HepG2 (cell line): Measurements from ENCODE around the gene PPP1R18. TPM values are rescaled to one million over a fixed set of nuclear protein-coding genes. Genes with fewer than 3 reads are reported as not detected.
A peak's percentile ranks its signal among the peaks of the same experiment; 100 is the strongest.
"Not testable (repeated sequence)": the region's sequence is repeated elsewhere in the genome, so short reads cannot be mapped to it uniquely, and the experiment has no call there.

ENCODE experiments used
- ATAC-seq: fragments of 200-7000 bp; cut with Tn5 transposase; 3 replicates; pipeline ENCODE4 v1.9.1; 2020; ENCODE audit warnings: mild to moderate bottlenecking, moderate library complexity
- BruUV-seq: library from RNA; stranded (reverse); fragments of 400-500 nt; replicated peaks from 2 replicates; lab custom pipeline; 2021; lab: Mats Ljungman, UMichigan
- CTCF ChIA-PET: fragments of 300-600 bp; formaldehyde crosslinking; extraction: SDS; loops from one replicate; lab custom pipeline; 2021; ENCODE audit warnings: low total read pairs, inconsistent platforms, low intra/inter-chr PET ratio; lab: Yijun Ruan, JAX
- POLR2A ChIA-PET: fragments of 350-600 bp; sonication (Branson Sonifier 250); formaldehyde crosslinking; loops from one replicate; lab custom pipeline; 2020; ENCODE audit warnings: antibody characterized with exemption, inconsistent platforms; lab: Yijun Ruan, JAX
- DNase-seq: peaks from one replicate; pipeline ENCODE4 v3.0.0-alpha.2; 2015; ENCODE audit warnings: low spot score
- FAIRE-seq: peaks from 3 replicates; lab custom pipeline; 2011; peaks lifted over from hg19 to GRCh38; lab: Jason Lieb, UNC
- H2AFZ ChIP-seq: one replicate; pipeline ENCODE4 v1.6.1; 2011; ENCODE audit warnings: low read length, inconsistent platforms
- H3K27ac ChIP-seq: fragments of 300-600 bp; 3 replicates; pipeline ENCODE4 v1.8.0; 2011; ENCODE audit warnings: mixed run types, mild to moderate bottlenecking, mixed read lengths, low read length, inconsistent platforms; ENCODE audit not compliant: insufficient read depth; ENCODE audit errors: extremely low read length
- H3K27me3 ChIP-seq, 2 experiments: fragments of 200-600 bp in 1 of 2; 2 replicates in 1 of 2; 3 replicates in 1 of 2; pipeline versions ENCODE4 v1.6.0 to v1.8.0; 2011; ENCODE audit warnings: low read length in 2 of 2, mild to moderate bottlenecking in 2 of 2, moderate library complexity in 2 of 2, inconsistent platforms in 1 of 2; ENCODE audit not compliant: insufficient read depth in 2 of 2, control insufficient read depth in 1 of 2
- H3K36me3 ChIP-seq, 2 experiments: fragments of 200-600 bp in 1 of 2; replicated peaks in 1 of 2; 2 replicates in 1 of 2; 3 replicates in 1 of 2; pipeline versions ENCODE4 v1.5.1 to v1.8.0; 2011; ENCODE audit warnings: low read length in 2 of 2, inconsistent platforms in 1 of 2; ENCODE audit not compliant: insufficient read depth in 2 of 2, control insufficient read depth in 1 of 2
- H3K4me1 ChIP-seq: 2 replicates; pipeline ENCODE4 v1.5.1; 2012; ENCODE audit warnings: low read length, inconsistent platforms; ENCODE audit not compliant: insufficient read depth
- H3K4me2 ChIP-seq: 2 replicates; pipeline ENCODE4 v1.6.0; 2011; ENCODE audit warnings: low read depth, low read length, inconsistent platforms
- H3K4me3 ChIP-seq, 3 experiments: fragments of 200-600 bp in 1 of 3; sonication (generic), shearing (Covaris generic) in 1 of 3; replicated peaks in 1 of 3; 2 replicates each; pipeline ENCODE4 v1.5.1; 2011 to 2016; ENCODE audit warnings: low read length in 3 of 3, inconsistent platforms in 2 of 3, low read depth in 2 of 3, mild to moderate bottlenecking in 2 of 3, control low read depth in 1 of 3, mixed read lengths in 1 of 3; ENCODE audit not compliant: insufficient read depth in 1 of 3
- H3K79me2 ChIP-seq: one replicate; pipeline ENCODE4 v1.6.1; 2011; ENCODE audit warnings: low read length, inconsistent platforms; ENCODE audit not compliant: insufficient read depth
- H3K9ac ChIP-seq: 2 replicates; pipeline ENCODE4 v1.6.0; 2011; ENCODE audit warnings: mild to moderate bottlenecking, low read depth, low read length, inconsistent platforms; ENCODE audit not compliant: insufficient read depth
- H3K9me3 ChIP-seq: 2 replicates; pipeline ENCODE4 v1.5.1; 2012; ENCODE audit warnings: mild to moderate bottlenecking, low read length
- H4K20me1 ChIP-seq: 2 replicates; pipeline ENCODE4 v1.6.0; 2011; ENCODE audit warnings: inconsistent platforms, mild to moderate bottlenecking, low read length, moderate library complexity; ENCODE audit not compliant: insufficient read depth
- SAFB2 ChIP-seq: sonication (generic); formaldehyde crosslinking; IDR thresholded peaks from 2 replicates; pipeline ENCODE4 v1.5.1; 2020; ENCODE audit warnings: missing genetic modification reagents, low read depth, mild to moderate bottlenecking, borderline replicate concordance
- STAG1 ChIP-seq: sonication (generic); formaldehyde crosslinking; IDR thresholded peaks from 2 replicates; pipeline ENCODE4 v1.4.0; 2020; ENCODE audit warnings: missing genetic modification reagents
- TBX3 ChIP-seq: fragments of 450-650 bp; IDR thresholded peaks from 2 replicates; pipeline ENCODE4 v1.6.1; 2017; ENCODE audit warnings: antibody characterized with exemption, mild to moderate bottlenecking, inconsistent platforms, borderline replicate concordance
- ZC3H13 ChIP-seq: sonication (generic); formaldehyde crosslinking; IDR thresholded peaks from 2 replicates; pipeline ENCODE4 v1.8.1; 2023; ENCODE audit warnings: mild to moderate bottlenecking, missing genetic modification reagents, moderate library complexity
- ZFX ChIP-seq: sonication (generic); formaldehyde crosslinking; IDR thresholded peaks from 2 replicates; pipeline ENCODE4 v1.4.0; 2020; ENCODE audit warnings: mild to moderate bottlenecking, low read depth, missing genetic modification reagents, moderate library complexity
- ZKSCAN1 ChIP-seq: fragments of 150-350 bp; IDR thresholded peaks from 2 replicates; pipeline ENCODE4 v1.6.1; 2014; ENCODE audit warnings: low read length
- ZNF619 ChIP-seq: sonication (generic); formaldehyde crosslinking; IDR thresholded peaks from 2 replicates; pipeline ENCODE4 v1.4.0; 2020; ENCODE audit warnings: mild to moderate bottlenecking, missing genetic modification reagents
- WGBS: methylation state at CpG from one replicate; pipeline ENCODE4 v1.1.6; 2017; ENCODE audit warnings: low lambda C conversion rate; 5-methylcytosine and 5-hydroxymethylcytosine counted together
- in situ Hi-C: cut with HindIII; loops from 2 replicates; pipeline ENCODE4 v1.10.0; 2017; ENCODE audit warnings: low pct_unique_long_range_greater_than_20kb; ENCODE audit not compliant: extremely low pct_ligation_motif_present
- intact Hi-C: fragments of 100-400 bp; cut with micrococcal nuclease; formaldehyde crosslinking; loops from one replicate; pipeline ENCODE4 v1.10.0; 2022; ENCODE audit not compliant: unreplicated experiment
- polyA plus RNA-seq, 8 experiments: library from polyadenylated mRNA; depleted of rRNA in 3 of 8; stranded (reverse) in 7 of 8; unstranded in 1 of 8; fragments of >200 nt; fragmentation: Illumina TruSeq in 4 of 8; extraction: Trizol in 4 of 8; gene quantifications; 2 replicates each; pipeline versions ENCODE4 v1.2.1 to v1.2.3, GENCODE V29; 2011 to 2016; ENCODE audit warnings: low read depth in 4 of 8, missing spikeins in 1 of 8, mixed read lengths in 1 of 8; ENCODE audit not compliant: insufficient read depth in 1 of 8
- total RNA-seq, 5 experiments: library from RNA; depleted of rRNA; stranded (reverse); fragments of >200 nt; fragmentation: Illumina TruSeq; extraction: Trizol; gene quantifications; 2 replicates each; pipeline ENCODE4 v1.2.3, GENCODE V29; 2016; ENCODE audit warnings: low read depth in 1 of 5
- TF ChIP-seq, protein P1 (sequence below): sonication (generic); formaldehyde crosslinking; IDR thresholded peaks from 2 replicates; pipeline ENCODE4 v1.4.0; 2020; ENCODE audit warnings: missing genetic modification reagents
- TF ChIP-seq, protein P2 (sequence below): sonication (generic); formaldehyde crosslinking; IDR thresholded peaks from 2 replicates; pipeline ENCODE4 v1.5.1; 2020; ENCODE audit warnings: mild to moderate bottlenecking, missing genetic modification reagents, moderate library complexity
- TF ChIP-seq, protein P3 (sequence below): sonication (generic); formaldehyde crosslinking; IDR thresholded peaks from 2 replicates; pipeline ENCODE4 v1.9.0; 2022; ENCODE audit warnings: missing genetic modification reagents, mild to moderate bottlenecking, borderline replicate concordance
- TF ChIP-seq, protein P4 (sequence below): sonication (generic); formaldehyde crosslinking; IDR thresholded peaks from 2 replicates; pipeline ENCODE4 v1.5.0; 2020; ENCODE audit warnings: mild to moderate bottlenecking, missing genetic modification reagents, moderate library complexity

Gene PPP1R18
- total and polyA plus RNA-seq, 2 of the 13 experiments (the other 11 are each of a cell fraction or from before 2014, with no cell fraction given), result 4.9 to 9.2 TPM

DNA sequence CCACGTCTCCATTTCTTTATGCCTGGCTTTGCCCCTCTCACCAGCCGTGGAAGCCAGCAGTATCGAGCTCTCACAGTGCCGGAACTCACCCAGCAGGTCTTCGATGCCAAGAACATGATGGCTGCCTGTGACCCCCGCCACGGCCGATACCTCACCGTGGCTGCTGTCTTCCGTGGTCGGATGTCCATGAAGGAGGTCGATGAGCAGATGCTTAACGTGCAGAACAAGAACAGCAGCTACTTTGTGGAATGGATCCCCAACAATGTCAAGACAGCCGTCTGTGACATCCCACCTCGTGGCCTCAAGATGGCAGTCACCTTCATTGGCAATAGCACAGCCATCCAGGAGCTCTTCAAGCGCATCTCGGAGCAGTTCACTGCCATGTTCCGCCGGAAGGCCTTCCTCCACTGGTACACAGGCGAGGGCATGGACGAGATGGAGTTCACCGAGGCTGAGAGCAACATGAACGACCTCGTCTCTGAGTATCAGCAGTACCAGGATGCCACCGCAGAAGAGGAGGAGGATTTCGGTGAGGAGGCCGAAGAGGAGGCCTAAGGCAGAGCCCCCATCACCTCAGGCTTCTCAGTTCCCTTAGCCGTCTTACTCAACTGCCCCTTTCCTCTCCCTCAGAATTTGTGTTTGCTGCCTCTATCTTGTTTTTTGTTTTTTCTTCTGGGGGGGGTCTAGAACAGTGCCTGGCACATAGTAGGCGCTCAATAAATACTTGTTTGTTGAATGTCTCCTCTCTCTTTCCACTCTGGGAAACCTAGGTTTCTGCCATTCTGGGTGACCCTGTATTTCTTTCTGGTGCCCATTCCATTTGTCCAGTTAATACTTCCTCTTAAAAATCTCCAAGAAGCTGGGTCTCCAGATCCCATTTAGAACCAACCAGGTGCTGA is 37.6 kb upstream of the PPP1R18 start:
- H3K36me3 ChIP-seq, result peaks cover 17 to 48% of the 10 kb centered on the region in 2 experiments
- H2AFZ ChIP-seq, H3K27me3 ChIP-seq, H3K4me2 ChIP-seq, ATAC-seq, H3K27ac ChIP-seq, H3K4me3 ChIP-seq, FAIRE-seq, H3K9me3 ChIP-seq, H3K9ac ChIP-seq, DNase-seq: not testable (repeated sequence)
- WGBS, result 95% methylated on average over 29 of the region's 29 CpGs
- intact Hi-C loops, result loop anchor here (5.0 kb wide), 2 partner anchors 153 to 242 kb away; no protein-coding TSS in a partner anchor
- ChIA-PET POLR2A (interaction anchor here (1.0 to 5.0 kb wide), 5 partner anchors 9 to 109 kb away, joined by 3 to 92 read pairs (median 4); partner anchors contain the start of genes DHX16, FLOT1 and IER3), CTCF (interaction anchor here (1.6 to 3.5 kb wide), 2 partner anchors 45 to 106 kb away, joined by 4 to 130 read pairs; no protein-coding TSS in a partner anchor)
- peaks cover 44% of the 10 kb centered on the region for H4K20me1 ChIP-seq
- BruUV-seq, result TSS peak; percentile 46
- H3K4me1 ChIP-seq, result peaks cover 46% of the 10 kb centered on the region
- in situ Hi-C loops, result loop anchor here (5.0 to 10.0 kb wide), 2 partner anchors 47 to 239 kb away; partner anchors contain the start of gene HLA-E
- peaks cover 43% of the 10 kb centered on the region for H3K79me2 ChIP-seq
- TF ChIP-seq ZNF619 (CRISPR knock-in tag), result peak; percentile 50; the same call in 1 of the 2 replicates
- TF ChIP-seq TBX3, result 0 out of 2 replicates have a peak, but pooled peaks have one; percentile 16
- TF ChIP-seq ZC3H13, result peak; percentile 72
- peak; percentile 63; the same call in 1 of the 2 replicates for TF ChIP-seq ZKSCAN1
- peak; percentile 26 for TF ChIP-seq STAG1 (CRISPR knock-in tag)
- TF ChIP-seq, protein P1, sequence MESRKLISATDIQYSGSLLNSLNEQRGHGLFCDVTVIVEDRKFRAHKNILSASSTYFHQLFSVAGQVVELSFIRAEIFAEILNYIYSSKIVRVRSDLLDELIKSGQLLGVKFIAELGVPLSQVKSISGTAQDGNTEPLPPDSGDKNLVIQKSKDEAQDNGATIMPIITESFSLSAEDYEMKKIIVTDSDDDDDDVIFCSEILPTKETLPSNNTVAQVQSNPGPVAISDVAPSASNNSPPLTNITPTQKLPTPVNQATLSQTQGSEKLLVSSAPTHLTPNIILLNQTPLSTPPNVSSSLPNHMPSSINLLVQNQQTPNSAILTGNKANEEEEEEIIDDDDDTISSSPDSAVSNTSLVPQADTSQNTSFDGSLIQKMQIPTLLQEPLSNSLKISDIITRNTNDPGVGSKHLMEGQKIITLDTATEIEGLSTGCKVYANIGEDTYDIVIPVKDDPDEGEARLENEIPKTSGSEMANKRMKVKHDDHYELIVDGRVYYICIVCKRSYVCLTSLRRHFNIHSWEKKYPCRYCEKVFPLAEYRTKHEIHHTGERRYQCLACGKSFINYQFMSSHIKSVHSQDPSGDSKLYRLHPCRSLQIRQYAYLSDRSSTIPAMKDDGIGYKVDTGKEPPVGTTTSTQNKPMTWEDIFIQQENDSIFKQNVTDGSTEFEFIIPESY (CRISPR knock-in tag), result peak; percentile 17; the same call in 1 of the 2 replicates
- 0 out of 2 replicates have a peak, but pooled peaks have one; percentile 25 for TF ChIP-seq ZFX
- TF ChIP-seq SAFB2 (CRISPR knock-in tag), result 0 out of 2 replicates have a peak, but pooled peaks have one; percentile 43
- TF ChIP-seq, protein P2, sequence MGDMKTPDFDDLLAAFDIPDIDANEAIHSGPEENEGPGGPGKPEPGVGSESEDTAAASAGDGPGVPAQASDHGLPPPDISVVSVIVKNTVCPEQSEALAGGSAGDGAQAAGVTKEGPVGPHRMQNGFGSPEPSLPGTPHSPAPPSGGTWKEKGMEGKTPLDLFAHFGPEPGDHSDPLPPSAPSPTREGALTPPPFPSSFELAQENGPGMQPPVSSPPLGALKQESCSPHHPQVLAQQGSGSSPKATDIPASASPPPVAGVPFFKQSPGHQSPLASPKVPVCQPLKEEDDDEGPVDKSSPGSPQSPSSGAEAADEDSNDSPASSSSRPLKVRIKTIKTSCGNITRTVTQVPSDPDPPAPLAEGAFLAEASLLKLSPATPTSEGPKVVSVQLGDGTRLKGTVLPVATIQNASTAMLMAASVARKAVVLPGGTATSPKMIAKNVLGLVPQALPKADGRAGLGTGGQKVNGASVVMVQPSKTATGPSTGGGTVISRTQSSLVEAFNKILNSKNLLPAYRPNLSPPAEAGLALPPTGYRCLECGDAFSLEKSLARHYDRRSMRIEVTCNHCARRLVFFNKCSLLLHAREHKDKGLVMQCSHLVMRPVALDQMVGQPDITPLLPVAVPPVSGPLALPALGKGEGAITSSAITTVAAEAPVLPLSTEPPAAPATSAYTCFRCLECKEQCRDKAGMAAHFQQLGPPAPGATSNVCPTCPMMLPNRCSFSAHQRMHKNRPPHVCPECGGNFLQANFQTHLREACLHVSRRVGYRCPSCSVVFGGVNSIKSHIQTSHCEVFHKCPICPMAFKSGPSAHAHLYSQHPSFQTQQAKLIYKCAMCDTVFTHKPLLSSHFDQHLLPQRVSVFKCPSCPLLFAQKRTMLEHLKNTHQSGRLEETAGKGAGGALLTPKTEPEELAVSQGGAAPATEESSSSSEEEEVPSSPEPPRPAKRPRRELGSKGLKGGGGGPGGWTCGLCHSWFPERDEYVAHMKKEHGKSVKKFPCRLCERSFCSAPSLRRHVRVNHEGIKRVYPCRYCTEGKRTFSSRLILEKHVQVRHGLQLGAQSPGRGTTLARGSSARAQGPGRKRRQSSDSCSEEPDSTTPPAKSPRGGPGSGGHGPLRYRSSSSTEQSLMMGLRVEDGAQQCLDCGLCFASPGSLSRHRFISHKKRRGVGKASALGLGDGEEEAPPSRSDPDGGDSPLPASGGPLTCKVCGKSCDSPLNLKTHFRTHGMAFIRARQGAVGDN (CRISPR knock-in tag), result peak; percentile 45
- TF ChIP-seq, protein P3, sequence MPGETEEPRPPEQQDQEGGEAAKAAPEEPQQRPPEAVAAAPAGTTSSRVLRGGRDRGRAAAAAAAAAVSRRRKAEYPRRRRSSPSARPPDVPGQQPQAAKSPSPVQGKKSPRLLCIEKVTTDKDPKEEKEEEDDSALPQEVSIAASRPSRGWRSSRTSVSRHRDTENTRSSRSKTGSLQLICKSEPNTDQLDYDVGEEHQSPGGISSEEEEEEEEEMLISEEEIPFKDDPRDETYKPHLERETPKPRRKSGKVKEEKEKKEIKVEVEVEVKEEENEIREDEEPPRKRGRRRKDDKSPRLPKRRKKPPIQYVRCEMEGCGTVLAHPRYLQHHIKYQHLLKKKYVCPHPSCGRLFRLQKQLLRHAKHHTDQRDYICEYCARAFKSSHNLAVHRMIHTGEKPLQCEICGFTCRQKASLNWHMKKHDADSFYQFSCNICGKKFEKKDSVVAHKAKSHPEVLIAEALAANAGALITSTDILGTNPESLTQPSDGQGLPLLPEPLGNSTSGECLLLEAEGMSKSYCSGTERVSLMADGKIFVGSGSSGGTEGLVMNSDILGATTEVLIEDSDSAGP, result 0 out of 2 replicates have a peak, but pooled peaks have one; percentile 5
- TF ChIP-seq, protein P4, sequence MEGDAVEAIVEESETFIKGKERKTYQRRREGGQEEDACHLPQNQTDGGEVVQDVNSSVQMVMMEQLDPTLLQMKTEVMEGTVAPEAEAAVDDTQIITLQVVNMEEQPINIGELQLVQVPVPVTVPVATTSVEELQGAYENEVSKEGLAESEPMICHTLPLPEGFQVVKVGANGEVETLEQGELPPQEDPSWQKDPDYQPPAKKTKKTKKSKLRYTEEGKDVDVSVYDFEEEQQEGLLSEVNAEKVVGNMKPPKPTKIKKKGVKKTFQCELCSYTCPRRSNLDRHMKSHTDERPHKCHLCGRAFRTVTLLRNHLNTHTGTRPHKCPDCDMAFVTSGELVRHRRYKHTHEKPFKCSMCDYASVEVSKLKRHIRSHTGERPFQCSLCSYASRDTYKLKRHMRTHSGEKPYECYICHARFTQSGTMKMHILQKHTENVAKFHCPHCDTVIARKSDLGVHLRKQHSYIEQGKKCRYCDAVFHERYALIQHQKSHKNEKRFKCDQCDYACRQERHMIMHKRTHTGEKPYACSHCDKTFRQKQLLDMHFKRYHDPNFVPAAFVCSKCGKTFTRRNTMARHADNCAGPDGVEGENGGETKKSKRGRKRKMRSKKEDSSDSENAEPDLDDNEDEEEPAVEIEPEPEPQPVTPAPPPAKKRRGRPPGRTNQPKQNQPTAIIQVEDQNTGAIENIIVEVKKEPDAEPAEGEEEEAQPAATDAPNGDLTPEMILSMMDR, result peak; percentile 42; the same call in 1 of the 2 replicates
